DOHH2 (cell line): ENCODE measurements around the gene PDE2A.

Source experiments
- CTCF ChIP-seq: fragments of 200-600 bp; sonication (generic); IDR thresholded peaks from one replicate; pipeline ENCODE4 v1.5.1; 2014; ENCODE audit warnings: antibody characterized with exemption, mild to moderate bottlenecking, low read depth, low read length; ENCODE audit not compliant: poor library complexity, severe bottlenecking
- EZH2phosphoT487 ChIP-seq: fragments of 200-600 bp; sonication (generic); IDR thresholded peaks from 2 replicates; pipeline ENCODE4 v1.6.1; 2017; ENCODE audit warnings: borderline replicate concordance, mild to moderate bottlenecking, antibody characterized with exemption, low read length, moderate library complexity, mixed read lengths

GRCh38 chr11:72695354-72695753, 21.1 kb upstream of the PDE2A start:
- TF ChIP-seq CTCF (no peak), EZH2phosphoT487 (no peak)
